Right ventricle myocardium inferior (tissue), 1 donor: ENCODE data around the gene GNA12. TPM values are rescaled to one million over a fixed set of nuclear protein-coding genes. Genes with fewer than 3 reads are reported as not detected.
A peak's percentile ranks its signal among the peaks of the same experiment; 100 is the strongest.
"Not testable (repeated sequence)": the region's sequence is repeated elsewhere in the genome, so short reads cannot be mapped to it uniquely, and the experiment has no call there.

Experiments used
- ATAC-seq: fragments of 200-7000 bp; cut with Tn5 transposase; one replicate; pipeline ENCODE4 v1.9.1; 2020; ENCODE audit warnings: mild to moderate bottlenecking, moderate library complexity
- DNase-seq: peaks from one replicate; pipeline ENCODE4 v3.0.0; 2021; ENCODE audit errors: missing footprints
- intact Hi-C: fragments of 100-400 bp; cut with DNase I; formaldehyde crosslinking; loops from one replicate; pipeline ENCODE4 v1.11.0; 2022
- total RNA-seq: library from RNA; stranded (reverse); fragmentation: NEBNext Ultra II Directional; extraction: Animal tissue kit (Norgen Biotek cat#: 25700); gene quantifications from one replicate; pipeline ENCODE4 v1.2.1, GENCODE V29; 2021
- donor health status: DM: no; HTN: yes; CAD: no; lungs with severe emphysema.

The GNA12 gene
- total RNA-seq, 1 donor from 2014 or later, result 40.8 TPM

GRCh38 chr7:2680792-2681490 is 163.2 kb downstream of the GNA12 start:
- intact Hi-C loops, result loop anchor here (1.0 to 5.0 kb wide), 2 partner anchors 114 to 229 kb away; no protein-coding TSS in a partner anchor
- DNase-seq, result peak; percentile 91
- peak; percentile 75 for ATAC-seq

GRCh38 chr7:2680256-2680655 is 163.9 kb downstream of the GNA12 start:
- ATAC-seq (no peak), DNase-seq (no peak)
- intact Hi-C loops, result loop anchor here (5.0 kb wide), 1 partner anchor 228 kb away; no protein-coding TSS in a partner anchor

- not testable (repeated sequence) for DNase-seq, ATAC-seq
- intact Hi-C loops, result loop anchor here (5.0 kb wide), 1 partner anchor 227 kb away; no protein-coding TSS in a partner anchor
These were observed 164.7 kb downstream of the GNA12 start for GRCh38 chr7:2679135-2680127.

GRCh38 chr7:2678454-2678853 is 165.7 kb downstream of the GNA12 start:
- DNase-seq, ATAC-seq, intact Hi-C loops: not testable (repeated sequence)

Other genes with a start within 250 kb of the GNA12 start
- 15.8 TPM for gene TTYH3, start 212.3 kb downstream of the GNA12 start, total RNA-seq
- gene AMZ1, start 156.1 kb downstream of the GNA12 start, total RNA-seq, result 0.05 TPM
- gene CARD11, start 199.6 kb upstream of the GNA12 start, total RNA-seq, result 0.41 TPM